HG02678 (cell line): ENCODE measurements around the gene CCNY.
"Not testable (repeated sequence)": the region's sequence is repeated elsewhere in the genome, so short reads cannot be mapped to it uniquely, and the experiment has no call there.

Experiments
- ATAC-seq: cut with Tn5 transposase; IDR thresholded peaks from one replicate; pipeline ENCODE4 v1.9.1; 2021; ENCODE audit warnings: mild to moderate bottlenecking, moderate library complexity; ENCODE audit not compliant: unreplicated experiment

Gene CCNY

DNA sequence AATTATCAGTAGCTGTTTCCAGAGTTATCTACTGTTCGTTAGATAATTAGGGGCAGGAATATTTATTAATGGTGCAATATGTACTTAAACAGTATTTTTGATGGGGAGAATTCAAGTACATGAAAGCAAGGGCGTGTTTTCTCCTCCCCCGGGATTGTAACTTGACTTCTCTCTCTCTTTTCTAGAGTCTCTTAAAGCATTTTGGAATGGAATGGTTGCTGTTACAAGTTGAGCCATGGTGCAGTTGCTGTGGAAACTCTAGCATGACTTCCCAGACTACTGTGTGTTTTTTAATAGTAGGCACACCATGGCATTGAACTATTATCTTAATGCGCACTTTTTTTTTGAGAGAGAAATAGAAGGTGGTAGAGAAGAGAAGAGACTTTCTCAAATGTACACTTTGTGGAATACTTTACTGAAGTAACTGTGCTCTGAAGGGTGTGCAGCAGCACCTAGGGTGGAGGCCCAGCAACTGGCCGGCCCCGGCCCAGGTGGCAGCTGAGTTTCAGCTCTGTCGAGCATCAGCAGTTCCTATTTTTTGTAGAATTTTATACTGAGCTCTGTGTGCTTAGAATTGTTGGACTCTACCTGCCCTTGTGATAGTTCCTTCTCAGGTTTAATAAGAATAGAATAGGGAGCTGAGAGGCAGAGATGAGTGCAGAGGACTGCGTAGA is 64.4 kb downstream of the CCNY start:
- ATAC-seq, result no peak

- not testable (repeated sequence) for ATAC-seq
Measured at GRCh38 chr10:35403491-35403890, 67.2 kb downstream of the CCNY start.

GRCh38 chr10:35404077-35404476 is 67.8 kb downstream of the CCNY start:
- ATAC-seq, result not testable (repeated sequence)

GRCh38 chr10:35406003-35406630 is 69.8 kb downstream of the CCNY start:
- not testable (repeated sequence) for ATAC-seq

DNA sequence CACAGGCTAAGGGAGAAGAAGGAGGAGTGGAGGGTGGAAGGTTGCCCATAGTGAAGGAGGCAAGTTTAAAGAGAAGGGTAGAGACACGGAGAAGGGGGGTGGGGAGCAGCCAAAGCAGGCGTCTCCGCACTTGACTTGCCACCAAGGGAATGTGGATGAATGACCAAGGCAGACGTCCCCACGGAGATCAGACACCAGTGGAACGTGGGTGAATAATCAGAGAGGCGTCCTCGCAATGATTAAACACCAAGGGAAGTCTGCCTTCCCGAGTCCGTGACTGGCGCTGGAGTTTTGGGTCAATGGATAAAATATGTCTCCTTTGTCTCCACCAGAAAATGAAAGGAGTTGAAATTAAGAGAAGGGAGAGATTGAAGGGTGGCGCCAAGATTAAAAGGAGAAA is 71.4 kb downstream of the CCNY start:
- not testable (repeated sequence) for ATAC-seq

- no peak for ATAC-seq
Measured at GRCh38 chr10:35409094-35409582, 72.8 kb downstream of the CCNY start.

DNA sequence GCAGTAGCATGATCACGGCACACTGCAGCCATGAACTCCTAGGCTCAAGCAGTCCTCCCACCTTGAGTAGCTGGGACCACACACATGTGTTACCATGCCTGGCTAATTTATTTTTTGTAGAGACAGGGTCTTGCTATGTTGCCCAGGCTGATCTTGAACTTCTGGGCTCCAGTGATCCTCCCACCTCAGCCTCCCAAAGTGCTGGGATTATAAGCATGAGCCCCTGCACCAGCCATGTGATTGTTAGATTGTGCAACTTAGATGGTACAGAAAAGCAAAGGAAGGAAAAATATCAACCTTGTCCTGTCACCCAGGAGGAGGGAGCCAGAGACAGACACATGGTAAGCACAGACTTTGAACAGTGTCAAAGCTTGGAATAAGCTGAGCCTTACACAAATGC is 73.5 kb downstream of the CCNY start:
- ATAC-seq, result no peak

DNA sequence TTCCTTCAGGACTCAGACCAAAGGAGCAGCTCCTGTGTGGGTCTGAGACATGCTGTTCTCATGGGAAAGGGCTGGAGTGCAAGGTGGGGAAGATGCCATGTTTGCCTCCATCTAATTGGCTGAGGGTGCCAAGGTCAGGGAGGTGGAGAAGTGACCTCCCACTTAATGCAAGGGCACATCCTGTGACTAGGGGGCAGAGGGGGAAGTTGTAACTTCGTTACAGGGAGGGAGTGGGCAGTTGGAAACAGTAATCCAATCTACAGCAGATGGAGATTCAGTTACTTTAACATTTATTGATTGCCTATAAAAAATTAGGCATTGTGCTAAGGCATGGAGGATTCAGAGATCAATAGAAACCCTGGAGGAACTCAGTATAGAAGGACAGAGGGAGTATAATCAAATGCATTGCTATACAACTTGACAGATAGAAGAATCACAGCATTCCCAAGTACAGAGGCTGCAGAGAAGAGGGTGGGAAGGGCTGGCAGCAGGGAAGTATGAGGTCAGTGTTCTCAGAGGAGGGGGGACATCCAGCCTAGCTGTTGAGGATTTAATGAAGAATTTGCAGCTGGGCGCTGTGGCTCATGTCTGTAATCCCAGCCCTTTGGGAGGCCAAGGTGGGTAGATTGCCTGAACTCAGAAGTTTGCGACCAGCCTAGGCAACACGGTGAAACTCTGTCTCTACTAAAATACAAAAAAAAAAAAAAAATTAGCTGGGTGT is 75.9 kb downstream of the CCNY start:
- no peak for ATAC-seq

- ATAC-seq, result no peak
Measured at GRCh38 chr10:35412900-35413491, 76.7 kb downstream of the CCNY start.

DNA sequence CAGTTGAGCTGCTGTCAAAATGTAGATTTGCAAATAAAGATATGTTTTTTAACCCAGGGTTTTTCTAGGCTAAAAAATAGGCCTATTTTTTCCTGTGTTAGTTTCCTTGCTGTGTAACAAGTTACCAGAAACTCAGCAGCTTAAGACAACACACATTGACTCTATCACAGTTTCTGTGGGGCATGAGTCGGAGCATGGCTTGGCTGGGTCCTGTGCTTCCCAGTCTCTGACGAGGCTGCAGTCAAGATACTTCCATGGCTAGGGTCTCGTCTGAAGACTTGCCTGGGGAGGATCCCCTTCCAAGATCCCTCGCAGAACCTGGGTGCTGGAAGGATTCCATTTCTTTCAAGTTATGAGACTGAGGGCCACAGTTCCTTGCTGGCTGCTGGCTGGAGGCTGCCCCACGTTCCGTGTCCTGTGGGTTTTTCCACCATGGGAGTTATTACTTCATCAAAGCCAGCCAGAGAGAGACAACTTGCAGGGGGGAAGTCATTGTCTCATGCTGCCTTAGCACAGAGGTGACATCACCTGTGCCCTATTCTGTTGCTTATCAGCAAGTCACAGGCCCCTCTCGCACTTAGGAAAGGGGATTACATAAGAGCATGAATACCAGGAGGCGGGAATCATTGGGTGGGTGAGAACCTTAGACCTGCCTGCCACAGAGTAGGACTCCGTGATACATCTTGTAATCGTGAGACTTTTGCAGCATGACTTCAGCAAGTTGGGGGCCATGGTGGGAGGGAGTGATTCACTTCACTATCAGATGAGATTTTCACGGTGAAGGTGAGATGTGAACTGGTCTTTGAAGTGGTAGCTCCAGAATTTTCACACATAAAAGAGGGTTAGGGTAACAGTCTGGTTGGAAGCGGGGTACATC is 77.9 kb downstream of the CCNY start:
- no peak for ATAC-seq

GRCh38 chr10:35415505-35415904 is 79.2 kb downstream of the CCNY start:
- no peak for ATAC-seq

GRCh38 chr10:35416619-35417312 is 80.5 kb downstream of the CCNY start:
- no peak for ATAC-seq

- no peak for ATAC-seq
Measured at GRCh38 chr10:35417313-35417625, 81.0 kb downstream of the CCNY start.

DNA sequence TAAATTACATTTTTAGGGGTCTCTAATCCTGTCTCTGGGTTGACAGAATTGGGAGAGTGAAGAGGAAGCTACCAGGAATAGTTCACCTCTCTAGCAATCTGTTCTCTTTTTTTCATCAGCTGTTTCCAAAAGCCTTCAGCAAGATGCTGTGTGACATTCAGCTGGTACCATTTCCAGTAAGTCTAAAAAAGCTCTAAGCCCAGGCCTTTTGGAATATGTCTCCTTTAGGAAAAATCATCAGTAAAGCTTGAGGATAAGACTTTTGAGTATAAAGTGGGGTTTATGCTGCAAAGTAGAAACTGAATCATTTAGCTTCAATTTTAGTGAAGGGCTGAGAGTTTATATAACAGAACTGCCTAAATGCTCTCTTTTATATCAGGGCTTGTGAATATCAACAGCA is 81.5 kb downstream of the CCNY start:
- no peak for ATAC-seq

- not testable (repeated sequence) for ATAC-seq
Measured at GRCh38 chr10:35418580-35418979, 82.3 kb downstream of the CCNY start.

GRCh38 chr10:35420044-35420443 is 83.7 kb downstream of the CCNY start:
- no peak for ATAC-seq

DNA sequence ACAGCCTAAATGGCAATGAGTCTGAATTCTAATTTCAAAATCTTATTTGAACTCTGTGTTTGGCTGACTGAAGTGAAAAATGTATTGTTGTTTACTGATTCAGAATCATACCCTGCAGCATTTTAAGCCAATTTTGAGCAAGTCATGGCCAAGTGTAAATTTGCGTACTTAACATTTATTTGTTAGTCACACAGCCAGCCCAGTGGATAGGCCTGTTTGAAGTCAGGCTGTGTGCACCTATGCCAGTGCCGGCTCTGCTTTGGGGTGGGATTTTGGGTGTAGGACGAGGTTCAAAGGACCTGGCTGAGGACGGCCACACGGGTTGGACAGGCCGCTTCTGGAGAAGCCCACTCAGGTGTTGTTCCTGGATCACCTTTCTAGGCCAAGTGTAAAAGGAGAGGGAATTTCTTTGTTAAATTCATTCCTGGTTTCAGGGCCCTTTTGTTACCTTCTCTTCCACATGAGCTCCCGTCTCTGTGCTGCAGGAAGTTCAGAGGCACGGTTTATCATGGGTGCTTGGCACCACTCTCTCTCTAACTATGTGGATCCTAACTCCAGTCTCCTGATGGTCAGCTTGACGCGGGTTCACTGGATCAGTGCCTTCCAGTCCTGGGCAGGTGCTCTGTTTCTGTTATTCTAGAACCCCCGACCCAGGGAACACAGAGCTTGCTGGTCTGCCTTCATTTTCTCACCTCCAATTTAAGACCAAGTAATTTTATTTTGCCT is 84.7 kb downstream of the CCNY start:
- ATAC-seq, result no peak

- ATAC-seq, result no peak
Measured at GRCh38 chr10:35421553-35422178, 85.4 kb downstream of the CCNY start.

GRCh38 chr10:35422228-35422627 is 85.9 kb downstream of the CCNY start:
- ATAC-seq, result no peak
